ENCODE data around the gene WDFY4.

DNA sequence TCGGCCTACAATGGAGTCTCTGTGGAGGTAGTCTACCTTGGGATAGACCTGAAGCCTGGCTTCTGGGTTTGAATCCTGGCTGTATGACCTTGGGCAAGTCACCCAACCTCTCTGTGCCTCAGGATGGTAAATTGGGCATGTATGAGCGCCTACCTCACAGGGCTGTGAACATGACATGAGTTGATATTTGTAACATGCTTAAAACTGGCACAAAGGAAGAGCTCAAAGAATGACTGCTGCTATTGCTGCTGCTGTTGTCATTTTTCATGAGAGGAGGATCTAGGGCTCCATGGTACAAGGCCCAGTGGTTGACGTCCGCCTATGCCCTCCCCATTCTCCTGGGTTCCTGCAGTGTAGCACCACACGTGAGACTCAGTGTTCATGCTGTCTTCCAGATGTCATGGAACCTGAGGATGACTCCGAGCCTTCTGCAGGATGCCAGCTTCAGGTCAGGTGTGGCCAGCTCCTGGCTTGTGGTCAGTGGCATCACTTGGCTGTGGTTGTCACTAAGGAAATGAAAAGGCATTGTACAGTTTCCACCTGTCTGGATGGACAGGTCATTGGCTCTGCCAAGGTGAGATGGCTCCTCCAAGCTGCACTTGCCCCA is 95.0 kb downstream of the WDFY4 start:
- no peak for TF ChIP-seq CTCF (IDR thresholded peaks at IDR 0.05)
- no peak for TF ChIP-seq EZH2 (IDR thresholded peaks at IDR 0.05)
